ENCODE results near the gene DNAH7.

DNA sequence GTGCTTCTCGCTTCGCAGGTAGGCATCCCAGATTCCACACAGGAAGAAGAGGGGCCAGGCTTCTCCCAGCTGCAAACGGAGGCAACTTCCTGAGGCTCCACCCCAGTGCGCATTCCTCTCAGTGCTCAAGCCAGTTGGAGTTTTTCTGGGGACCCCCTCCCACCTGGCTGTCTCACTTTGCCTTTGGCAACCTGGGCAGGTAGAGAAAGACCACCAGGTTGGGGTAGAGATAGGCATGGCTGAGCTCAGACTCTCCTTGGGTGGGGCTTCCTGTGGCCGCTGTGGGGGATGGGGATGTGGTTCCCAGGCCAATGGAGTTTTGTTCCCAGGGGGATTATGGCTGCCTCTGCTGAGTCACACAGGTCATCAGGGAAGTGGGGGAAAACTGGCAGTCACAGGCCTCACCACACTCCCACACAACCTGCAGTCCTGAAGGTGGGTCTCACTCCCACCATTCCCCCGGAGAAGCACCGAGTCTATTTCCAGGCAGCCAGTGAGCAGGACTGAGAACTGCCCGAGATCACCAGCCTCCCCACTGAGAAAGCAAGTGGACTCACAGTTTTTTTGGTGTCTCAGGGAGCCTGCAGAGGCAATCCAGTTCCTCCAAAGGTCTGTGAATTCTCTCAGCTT lies 373.5 kb downstream of the DNAH7 start:
- TF ChIP-seq POLR2AphosphoS5 (IDR thresholded peaks at IDR 0.05; ENCODE audit: low read depth, low read length): no peak
- no peak for TF ChIP-seq POLR2A (IDR thresholded peaks at IDR 0.05; ENCODE audit: low read depth, low read length)
- no peak for TF ChIP-seq TAF1 (IDR thresholded peaks at IDR 0.05; ENCODE audit: borderline replicate concordance, low read depth, low read length)

Data from GM12892 (cell line).